Measurements from ENCODE around the gene ADGRA3. TPM values are rescaled to one million over a fixed set of nuclear protein-coding genes. Genes with fewer than 3 reads are reported as not detected.

Gene ADGRA3
- total and polyA plus RNA-seq, 2 of the 13 experiments (the other 11 are each of a cell fraction or from before 2014, with no cell fraction given): 32.2 to 40.8 TPM

- no peak for TF ChIP-seq REL (CRISPR knock-in tag; conservative IDR thresholded peaks at IDR 0.05)
- TF ChIP-seq ZSCAN30 (CRISPR knock-in tag; IDR thresholded peaks at IDR 0.05): no peak
- TF ChIP-seq ZNF672 (CRISPR knock-in tag; IDR thresholded peaks at IDR 0.05): no peak
- TF ChIP-seq SATB2 (CRISPR knock-in tag; IDR thresholded peaks at IDR 0.05): no peak
- no peak for TF ChIP-seq SNAPC4 (CRISPR knock-in tag; IDR thresholded peaks at IDR 0.05)
- TF ChIP-seq FOXA3 (CRISPR knock-in tag; IDR thresholded peaks at IDR 0.05): no peak
- TF ChIP-seq DR1 (CRISPR knock-in tag; IDR thresholded peaks at IDR 0.05): no peak
Measured at GRCh38 chr4:22491939-22492338, 23.9 kb downstream of the ADGRA3 start (continued).

GRCh38 chr4:22490718-22491315, 25.0 kb downstream of the ADGRA3 start:
- no peaks in the 10 kb centered on the region for H3K9me3 ChIP-seq (ENCODE audit: low read length)
- no peaks in the 10 kb centered on the region for H3K27me3 ChIP-seq (ENCODE audit: control insufficient read depth in 1 of 2, insufficient read depth in 2 of 2, low read length in 2 of 2)
- no peak overlapping the region for H3K4me3 ChIP-seq (replicated peaks in 1 of 3; ENCODE audit: insufficient read depth in 1 of 3, low read depth in 2 of 3, low read length in 3 of 3)
- BruUV-seq (replicated peaks): no TSS peak
- ChIA-PET POLR2A (interaction anchor here (1.6 kb wide), 1 partner anchor 34 kb away, joined by 4 read pairs; no protein-coding TSS in a partner anchor), CTCF (ENCODE audit: low intra/inter-chr PET ratio, low total read pairs) (no interaction called here)
- ATAC-seq (peak; percentile 88), DNase-seq (ENCODE audit: low spot score) (peak; percentile 45), FAIRE-seq (peak; percentile 46)
- 30% methylated on average over 5 of the region's 5 CpGs for WGBS (ENCODE audit: low lambda C conversion rate)
- intact Hi-C loops (cut with micrococcal nuclease; ENCODE audit: unreplicated experiment): loop anchor here (1.0 kb wide), 1 partner anchor 35 kb away; no protein-coding TSS in a partner anchor
- no peaks in the 10 kb centered on the region for H3K36me3 ChIP-seq (replicated peaks in 1 of 2; ENCODE audit: control insufficient read depth in 1 of 2, insufficient read depth in 2 of 2, low read length in 2 of 2)
- H3K9ac ChIP-seq (ENCODE audit: insufficient read depth, low read depth, low read length): peak overlapping the region; percentile 16
- H4K20me1 ChIP-seq (ENCODE audit: insufficient read depth, low read length): peaks cover 5% of the 10 kb centered on the region; the same call in 1 of the 2 replicates
- H3K4me1 ChIP-seq (ENCODE audit: insufficient read depth, low read length): peaks cover 69% of the 10 kb centered on the region
- H3K4me2 ChIP-seq (ENCODE audit: low read depth, low read length): peak overlapping the region; percentile 52
- H3K27ac ChIP-seq (ENCODE audit: extremely low read length, insufficient read depth, low read length): peak overlapping the region; percentile 49
- in situ Hi-C loops (cut with HindIII; ENCODE audit: extremely low pct_ligation_motif_present, low pct_unique_long_range_greater_than_20kb): no loop called here
- H3K79me2 ChIP-seq (ENCODE audit: insufficient read depth, low read length): peaks cover 90% of the 10 kb centered on the region
- no peak overlapping the region for H2AFZ ChIP-seq (ENCODE audit: low read length)
- TF ChIP-seq BCL6 (CRISPR knock-in tag; IDR thresholded peaks at IDR 0.05) (peak; percentile 37; the same call in 1 of the 2 replicates), AHDC1 (CRISPR knock-in tag; IDR thresholded peaks at IDR 0.05; ENCODE audit: borderline replicate concordance) (peak; percentile 18; the same call in 1 of the 2 replicates), SATB2 (CRISPR knock-in tag; IDR thresholded peaks at IDR 0.05) (no peak), HOMEZ (CRISPR knock-in tag; IDR thresholded peaks at IDR 0.05; ENCODE audit: low read depth) (peak; percentile 64)
